NCI-H526 (cell line): ENCODE data around the gene SHROOM1.
A peak's percentile ranks its signal among the peaks of the same experiment; 100 is the strongest.
"Not testable (repeated sequence)": the region's sequence is repeated elsewhere in the genome, so short reads cannot be mapped to it uniquely, and the experiment has no call there.

Experiments
- DNase-seq, 2 experiments: peaks; one replicate each; lab custom pipeline; 2025; lab: John Stamatoyannopoulos, UW

Gene SHROOM1

GRCh38 chr5:132830436-132831094 is at the start of gene SHROOM1:
Gene SHROOM1, minus strand, starts transcription at chr5:132830647. Its CDS starts 4,507 bp downstream, at chr5:132826140.
- peak in 1 of 2 experiments; percentile 56 for DNase-seq

- DNase-seq = no peak
Measured at GRCh38 chr5:132877938-132878337, 47.5 kb upstream of the SHROOM1 start.

- no peak for DNase-seq
Measured at GRCh38 chr5:132877466-132877865, 47.0 kb upstream of the SHROOM1 start.

- DNase-seq = no peak
Measured at GRCh38 chr5:132876020-132876759, 45.7 kb upstream of the SHROOM1 start.

GRCh38 chr5:132873930-132874271 is 43.5 kb upstream of the SHROOM1 start:
- DNase-seq = no peak

GRCh38 chr5:132873119-132873929 is 42.9 kb upstream of the SHROOM1 start, which contains the start of gene LEAP2:
Gene LEAP2, plus strand, starts transcription at chr5:132873668. Its CDS starts 27 bp downstream, at chr5:132873695.
- DNase-seq = no peak

GRCh38 chr5:132872788-132873118 is 42.3 kb upstream of the SHROOM1 start:
- DNase-seq = no peak

- no peak for DNase-seq
Measured at GRCh38 chr5:132871459-132872284, 41.2 kb upstream of the SHROOM1 start.

- no peak for DNase-seq
Measured at GRCh38 chr5:132870801-132871200, 40.4 kb upstream of the SHROOM1 start.

GRCh38 chr5:132868754-132869153 is 38.3 kb upstream of the SHROOM1 start:
- DNase-seq = no peak

- DNase-seq = peak in 1 of 2 experiments; percentile 25
Measured at GRCh38 chr5:132867046-132867451, 36.6 kb upstream of the SHROOM1 start.

GRCh38 chr5:132866342-132867045 is 36.0 kb upstream of the SHROOM1 start, which contains the start of the genes GDF9 and UQCRQ:
Gene GDF9, minus strand, starts transcription at chr5:132866469. Its CDS starts 1,936 bp downstream, at chr5:132864533.
Gene UQCRQ, plus strand, starts transcription at chr5:132866642. Its CDS starts 240 bp downstream, at chr5:132866882.
- peak; percentile 94 to 97 for DNase-seq

GRCh38 chr5:132865668-132866341 is 35.4 kb upstream of the SHROOM1 start:
- DNase-seq = no peak

GRCh38 chr5:132860742-132861141 is 30.3 kb upstream of the SHROOM1 start:
- DNase-seq = no peak

GRCh38 chr5:132859889-132860437 is 29.5 kb upstream of the SHROOM1 start:
- DNase-seq = no peak

- no peak for DNase-seq
Measured at GRCh38 chr5:132856011-132856410, 25.6 kb upstream of the SHROOM1 start.

GRCh38 chr5:132854992-132855391 is 24.5 kb upstream of the SHROOM1 start:
- DNase-seq = not testable (repeated sequence)

- DNase-seq = no peak
Measured at GRCh38 chr5:132854301-132854700, 23.9 kb upstream of the SHROOM1 start.

GRCh38 chr5:132853790-132854189 is 23.3 kb upstream of the SHROOM1 start:
- DNase-seq = no peak

GRCh38 chr5:132853323-132853722 is 22.9 kb upstream of the SHROOM1 start:
- no peak for DNase-seq
